Muscle of leg (tissue), 11 donors: ENCODE measurements around the gene ZFAND3. TPM values are rescaled to one million over a fixed set of nuclear protein-coding genes. Genes with fewer than 3 reads are reported as not detected.

ENCODE experiments used
- DNase-seq: peaks from one replicate; pipeline ENCODE4 v3.0.0; 2013
- H3K27ac ChIP-seq: one replicate; pipeline ENCODE4 v1.5.1; 2013; ENCODE audit warnings: mild to moderate bottlenecking, low read length, control low read depth
- H3K27me3 ChIP-seq: one replicate; pipeline ENCODE4 v1.6.1; 2013; ENCODE audit warnings: low read length; ENCODE audit not compliant: control insufficient read depth, insufficient read depth
- H3K36me3 ChIP-seq: one replicate; pipeline ENCODE4 v1.6.1; 2013; ENCODE audit warnings: low read length; ENCODE audit not compliant: control insufficient read depth, insufficient read depth
- H3K4me1 ChIP-seq: one replicate; pipeline ENCODE4 v1.6.1; 2013; ENCODE audit warnings: low read length; ENCODE audit not compliant: control insufficient read depth, insufficient read depth
- H3K4me3 ChIP-seq: one replicate; pipeline ENCODE4 v1.5.1; 2013; ENCODE audit warnings: low read length, control low read depth
- H3K9me3 ChIP-seq: replicated peaks from 2 replicates; pipeline ENCODE4 v1.6.1; 2013; ENCODE audit warnings: low read depth, low read length; ENCODE audit not compliant: control insufficient read depth
- WGBS: methylation state at CpG from one replicate; pipeline ENCODE4 v1.1.5; 2013; ENCODE audit warnings: missing lambda C conversion rate; ENCODE audit not compliant: insufficient coverage; 5-methylcytosine and 5-hydroxymethylcytosine counted together
- polyA plus RNA-seq, 8 donors: library from polyadenylated mRNA; unstranded; fragments of 120-200 nt; gene quantifications; one replicate each; pipeline versions ENCODE4 v1.2.1 to v1.2.3, GENCODE V29; 2013; ENCODE audit warnings: inconsistent platforms in 1 of 8, low replicate concordance in 1 of 8; ENCODE audit not compliant: insufficient read length in 8 of 8, insufficient read depth in 1 of 8
- total RNA-seq: library from RNA; stranded (reverse); fragments of 120-200 nt; gene quantifications from one replicate; pipeline ENCODE4 v1.2.4, GENCODE V29; 2013

ZFAND3 gene
- total and polyA plus RNA-seq, 9 donors: 13.8 to 92.1 (median 83.8) TPM

DNA sequence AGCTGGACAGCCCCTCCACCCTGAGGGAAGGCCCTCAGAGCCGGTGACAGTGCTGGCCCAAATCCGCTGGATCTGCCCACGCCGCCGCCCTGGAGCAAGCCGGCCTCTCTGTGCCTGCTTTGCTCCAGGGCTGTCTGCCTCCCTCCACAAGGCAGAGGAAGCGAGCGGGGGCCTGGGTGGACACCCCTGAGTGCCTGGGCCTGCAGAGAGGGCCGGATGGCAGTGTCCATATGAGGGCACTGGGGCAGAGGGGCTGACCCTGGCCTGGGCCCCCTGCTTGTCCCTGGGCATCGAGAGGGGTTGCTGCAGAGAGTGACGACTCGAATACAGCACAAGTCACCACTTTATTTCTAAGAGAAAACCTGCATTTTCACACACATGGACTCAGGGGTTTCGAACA, 348.6 kb downstream of the ZFAND3 start:
- Histone ChIP-seq H3K4me3 (no peak overlapping the region), H3K27ac (no peak overlapping the region)
- DNase-seq: no peak

GRCh38 chr6:38168699-38169098, 349.2 kb downstream of the ZFAND3 start:
- no peak overlapping the region for H3K27ac ChIP-seq

More for the DNA sequence above, 348.6 kb downstream of the ZFAND3 start:
- WGBS: 91% methylated on average over 11 of the region's 13 CpGs
- peaks cover under 1% of the 10 kb centered on the region for H3K36me3 ChIP-seq
- peaks cover 25% of the 10 kb centered on the region for H3K4me1 ChIP-seq
- no peaks in the 10 kb centered on the region for H3K27me3 ChIP-seq
- H3K9me3 ChIP-seq: no peaks in the 10 kb centered on the region

DNA sequence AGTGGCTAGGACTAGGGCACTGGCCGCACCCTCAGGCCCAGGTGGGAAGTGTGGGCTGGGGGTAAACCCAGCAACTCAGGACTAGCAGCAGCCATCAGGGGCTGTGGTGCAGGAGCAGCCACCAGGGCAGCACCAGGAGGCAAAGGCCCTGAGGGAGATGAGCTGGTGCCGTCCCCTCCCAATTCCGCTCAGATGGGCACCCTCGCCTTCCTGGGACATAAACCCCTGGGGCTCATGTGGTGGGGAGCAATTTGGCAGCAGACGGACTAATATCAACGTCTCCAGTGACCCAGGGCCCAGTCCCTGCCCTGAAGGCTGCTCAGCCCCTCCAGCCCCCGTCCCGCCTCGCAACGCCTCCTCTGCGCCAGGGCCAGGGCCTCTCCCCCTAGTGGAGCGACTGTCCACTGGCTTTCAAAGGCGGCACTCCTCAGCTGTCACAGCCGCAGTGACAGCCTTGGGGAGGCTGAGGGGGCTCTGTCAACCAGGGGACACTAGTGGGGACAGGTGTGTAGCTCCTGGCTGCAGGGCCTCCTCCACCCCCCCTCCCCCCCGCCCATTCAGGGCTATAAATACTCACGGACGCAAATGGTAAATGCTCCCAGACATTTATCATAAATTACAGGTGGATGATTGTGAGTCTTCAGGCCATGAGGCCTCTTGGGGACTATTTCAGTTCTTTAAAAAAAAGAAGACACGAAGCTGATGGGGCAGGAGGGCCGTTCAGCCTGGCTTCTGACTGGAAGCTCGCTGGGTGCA, 349.9 kb downstream of the ZFAND3 start:
- H3K27ac ChIP-seq: no peak overlapping the region

More at GRCh38 chr6:38168699-38169098, 349.2 kb downstream of the ZFAND3 start:
- H3K36me3 ChIP-seq: peaks cover 6% of the 10 kb centered on the region
- WGBS: 68% methylated on average over 8 of the region's 8 CpGs
- no peaks in the 10 kb centered on the region for H3K9me3 ChIP-seq
- no peaks in the 10 kb centered on the region for H3K27me3 ChIP-seq
- H3K4me1 ChIP-seq: peaks cover 25% of the 10 kb centered on the region
- DNase-seq: no peak
- H3K4me3 ChIP-seq: no peak overlapping the region

DNA sequence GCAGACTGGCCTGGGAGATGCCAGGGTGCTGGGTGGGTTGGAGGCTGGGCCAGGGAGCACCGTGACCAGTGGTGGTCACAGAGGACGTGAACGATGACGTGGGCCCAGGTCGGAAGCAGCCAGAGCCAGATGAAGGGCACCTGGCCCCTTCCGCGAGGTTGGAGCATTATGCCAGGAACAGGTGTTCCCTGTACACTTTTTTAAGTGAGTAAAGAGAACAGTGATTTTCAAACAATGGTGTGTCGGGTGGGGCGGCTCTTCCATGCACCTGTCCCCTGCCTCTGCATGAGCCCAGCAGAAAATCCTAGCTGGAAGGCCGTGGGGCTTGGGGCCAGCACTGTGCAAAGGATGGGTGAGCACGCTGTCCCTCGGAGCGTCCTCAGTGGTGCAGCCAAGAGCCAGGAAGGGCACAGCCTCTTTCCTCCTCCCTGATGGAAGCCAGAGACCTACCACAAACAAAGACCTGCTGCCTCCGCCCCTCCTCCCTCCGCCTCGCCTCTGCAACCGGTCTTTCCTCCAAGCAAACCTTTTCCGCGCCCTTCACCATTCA, 350.5 kb downstream of the ZFAND3 start:
- 68% methylated on average over 17 of the region's 19 CpGs for WGBS
- H3K4me3 ChIP-seq: no peak overlapping the region
- H3K27ac ChIP-seq: no peak overlapping the region

More for the DNA sequence above, 349.9 kb downstream of the ZFAND3 start:
- Histone ChIP-seq H3K27me3 (no peaks in the 10 kb centered on the region), H3K9me3 (no peaks in the 10 kb centered on the region), H3K4me1 (peaks cover 25% of the 10 kb centered on the region), H3K36me3 (peaks cover 7% of the 10 kb centered on the region), H3K4me3 (no peak overlapping the region)
- 72% methylated on average over 14 of the region's 20 CpGs for WGBS
- peak; percentile 55 for DNase-seq

DNA sequence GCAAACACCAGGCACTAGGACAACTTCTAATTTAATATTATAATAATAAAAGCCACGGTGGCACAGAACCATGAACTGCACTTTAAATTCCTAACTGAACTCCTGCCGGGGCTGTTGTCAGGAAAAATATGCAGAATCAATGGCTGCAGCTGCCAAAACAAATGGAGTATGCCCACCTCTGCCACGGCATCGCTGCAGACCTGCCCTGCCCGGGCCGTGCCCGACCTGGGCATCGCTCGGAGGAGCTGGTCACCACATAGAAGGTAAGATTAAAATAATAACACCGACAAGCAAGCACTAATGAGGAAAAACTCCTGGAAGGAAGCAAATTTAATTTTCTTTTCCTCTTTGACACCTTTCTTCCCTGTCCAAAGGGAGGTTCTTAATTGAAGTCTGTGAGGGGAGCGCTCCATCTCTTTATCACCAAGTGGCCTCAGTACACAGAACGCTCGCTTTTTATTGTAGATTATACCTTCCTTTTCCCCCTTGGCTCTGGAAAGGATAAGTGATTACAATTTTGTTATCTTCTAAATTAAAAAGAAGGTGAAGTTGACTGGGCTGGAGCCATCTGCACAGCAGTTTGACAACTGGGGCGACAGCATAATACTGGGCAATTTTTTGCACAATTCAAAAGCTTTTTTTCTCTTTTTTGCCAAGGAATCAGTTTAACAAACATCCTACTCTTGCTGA, 351.3 kb downstream of the ZFAND3 start:
- DNase-seq: no peak
- Histone ChIP-seq H3K36me3 (peaks cover 12% of the 10 kb centered on the region), H3K27ac (no peak overlapping the region), H3K4me3 (no peak overlapping the region), H3K9me3 (no peaks in the 10 kb centered on the region), H3K27me3 (no peaks in the 10 kb centered on the region), H3K4me1 (peaks cover 25% of the 10 kb centered on the region)
- 63% methylated on average over 5 of the region's 14 CpGs for WGBS

More for the DNA sequence above, 350.5 kb downstream of the ZFAND3 start:
- DNase-seq: no peak
- Histone ChIP-seq H3K4me1 (peaks cover 25% of the 10 kb centered on the region), H3K36me3 (peaks cover 12% of the 10 kb centered on the region), H3K27me3 (no peaks in the 10 kb centered on the region), H3K9me3 (no peaks in the 10 kb centered on the region)

DNA sequence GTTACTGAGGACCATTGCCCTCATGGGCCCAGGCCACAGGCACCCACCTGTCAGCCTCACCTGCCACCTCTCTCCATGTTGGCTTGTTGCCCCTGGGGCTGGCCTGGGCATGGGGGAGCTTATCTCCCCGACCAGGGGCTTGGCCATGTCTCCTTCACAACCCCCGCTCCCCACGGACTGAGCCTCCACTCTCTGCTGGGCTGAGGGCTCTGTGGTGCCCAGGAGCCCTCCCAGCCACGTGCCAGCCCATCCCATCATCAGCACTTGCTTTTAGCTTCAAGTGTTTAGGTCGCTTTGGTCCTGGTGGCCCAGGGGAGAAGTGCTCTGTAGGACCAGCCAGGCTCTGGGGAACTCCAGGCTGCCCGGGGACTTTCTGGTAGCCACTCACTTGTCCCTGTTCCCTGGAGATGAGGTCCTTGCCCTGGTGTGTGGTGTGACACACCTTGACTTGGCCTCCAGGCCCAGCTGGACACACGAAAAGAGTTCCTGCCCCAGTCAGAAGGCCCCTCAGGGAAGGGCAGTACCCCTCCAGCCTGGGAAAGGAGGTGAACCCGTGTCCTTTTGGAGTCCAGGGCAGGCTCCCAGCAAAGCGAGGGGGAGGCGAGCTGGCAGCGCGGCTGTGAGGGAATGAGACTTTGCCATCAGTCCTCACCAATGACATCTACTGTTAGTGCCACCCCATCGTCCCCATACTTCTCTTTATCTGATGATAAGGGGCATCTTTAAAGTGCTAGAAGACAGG, 352.6 kb downstream of the ZFAND3 start:
- H3K27me3 ChIP-seq: no peaks in the 10 kb centered on the region
- peaks cover 12% of the 10 kb centered on the region for H3K36me3 ChIP-seq
- no peak overlapping the region for H3K27ac ChIP-seq
- H3K4me1 ChIP-seq: peaks cover 28% of the 10 kb centered on the region
- DNase-seq: no peak
- WGBS: 71% methylated on average over 6 of the region's 13 CpGs
- no peak overlapping the region for H3K4me3 ChIP-seq
- H3K9me3 ChIP-seq: no peaks in the 10 kb centered on the region

GRCh38 chr6:38172739-38173410, 353.3 kb downstream of the ZFAND3 start:
- H3K4me1 ChIP-seq: peaks cover 27% of the 10 kb centered on the region
- 66% methylated on average over 9 of the region's 15 CpGs for WGBS

GRCh38 chr6:38173909-38174308, 354.4 kb downstream of the ZFAND3 start:
- 94% methylated on average over 11 of the region's 11 CpGs for WGBS
- Histone ChIP-seq H3K4me1 (peaks cover 17% of the 10 kb centered on the region), H3K36me3 (peaks cover 12% of the 10 kb centered on the region), H3K4me3 (no peak overlapping the region), H3K27ac (no peak overlapping the region), H3K9me3 (no peaks in the 10 kb centered on the region), H3K27me3 (no peaks in the 10 kb centered on the region)
- DNase-seq: no peak

More at GRCh38 chr6:38172739-38173410, 353.3 kb downstream of the ZFAND3 start:
- H3K27ac ChIP-seq: no peak overlapping the region
- peaks cover 12% of the 10 kb centered on the region for H3K36me3 ChIP-seq
- no peaks in the 10 kb centered on the region for H3K27me3 ChIP-seq
- no peak overlapping the region for H3K4me3 ChIP-seq
- no peak for DNase-seq
- H3K9me3 ChIP-seq: no peaks in the 10 kb centered on the region

GRCh38 chr6:38174315-38174714, 354.8 kb downstream of the ZFAND3 start:
- Histone ChIP-seq H3K36me3 (peaks cover 12% of the 10 kb centered on the region), H3K27ac (no peak overlapping the region), H3K4me3 (no peak overlapping the region), H3K9me3 (no peaks in the 10 kb centered on the region), H3K27me3 (no peaks in the 10 kb centered on the region), H3K4me1 (peaks cover 13% of the 10 kb centered on the region)
- DNase-seq: no peak
- 96% methylated on average over 3 of the region's 8 CpGs for WGBS
